Stomach (tissue), 4 donors: ENCODE measurements around the gene KASH5.

Source experiments
- CTCF ChIP-seq, 7 experiments: fragments of 450-650 bp in 4 of 7; fragments of 200-600 bp in 3 of 7; sonication (generic) in 3 of 7; IDR thresholded peaks; one replicate each; pipeline ENCODE4 v1.5.1; 2016 to 2019; ENCODE audit warnings: antibody characterized with exemption in 7 of 7, control low read depth in 2 of 7, mild to moderate bottlenecking in 1 of 7
- EP300 ChIP-seq: sonication (generic); formaldehyde crosslinking; IDR thresholded peaks from one replicate; pipeline ENCODE4 v1.6.1; 2017; ENCODE audit warnings: antibody characterized with exemption
- POLR2A ChIP-seq, 4 donors: fragments of 450-650 bp; IDR thresholded peaks; one replicate each; pipeline ENCODE4 v1.6.1; 2016; ENCODE audit warnings: antibody characterized with exemption in 4 of 4, control low read depth in 2 of 4, mild to moderate bottlenecking in 1 of 4, moderate library complexity in 1 of 4
- POLR2AphosphoS5 ChIP-seq, 3 donors: sonication (generic); formaldehyde crosslinking; IDR thresholded peaks; one replicate each; pipeline ENCODE4 v1.6.1; 2016; ENCODE audit warnings: antibody characterized with exemption in 3 of 3

- TF ChIP-seq POLR2A (IDR thresholded peaks at IDR 0.05) (no peak), CTCF (IDR thresholded peaks at IDR 0.05) (no peak), POLR2AphosphoS5 (IDR thresholded peaks at IDR 0.05) (no peak), EP300 (no peak)
These were observed 20.9 kb downstream of the KASH5 start for GRCh38 chr19:49408816-49409440.
